ENCODE measurements around the gene CC2D1A. TPM values are rescaled to one million over a fixed set of nuclear protein-coding genes. Genes with fewer than 3 reads are reported as not detected.

CC2D1A gene
- total and polyA plus RNA-seq, 4 donors: 19.3 to 39.5 (median 29.4) TPM

GRCh38 chr19:13872339-13872694, 33.7 kb upstream of the CC2D1A start:
- Histone ChIP-seq H3K27me3 (ENCODE audit: control insufficient read depth in 3 of 3, insufficient read depth in 3 of 3, low read length in 2 of 3) (peaks cover 0 to 4% (median 0%) of the 10 kb centered on the region in 3 donors), H3K4me3 (no peak overlapping the region), H3K9ac (ENCODE audit: insufficient read depth in 1 of 2, low read length in 2 of 2) (no peak overlapping the region), H3K9me3 (ENCODE audit: control insufficient read depth in 4 of 4, insufficient read depth in 3 of 4, low read length in 3 of 4) (no peaks in the 10 kb centered on the region), H3K4me1 (ENCODE audit: control insufficient read depth in 5 of 5, insufficient read depth in 5 of 5, low read length in 5 of 5) (no peaks in the 10 kb centered on the region), H3K27ac (ENCODE audit: low read depth in 1 of 2, low read length in 1 of 2) (no peak overlapping the region), H3K36me3 (ENCODE audit: control insufficient read depth in 4 of 4, insufficient read depth in 4 of 4, low read length in 4 of 4) (no peaks in the 10 kb centered on the region)
- DNase-seq: no peak
- 47 to 49% methylated on average over 5 of the region's 5 CpGs for WGBS, 2 donors
- TF ChIP-seq, protein P1, sequence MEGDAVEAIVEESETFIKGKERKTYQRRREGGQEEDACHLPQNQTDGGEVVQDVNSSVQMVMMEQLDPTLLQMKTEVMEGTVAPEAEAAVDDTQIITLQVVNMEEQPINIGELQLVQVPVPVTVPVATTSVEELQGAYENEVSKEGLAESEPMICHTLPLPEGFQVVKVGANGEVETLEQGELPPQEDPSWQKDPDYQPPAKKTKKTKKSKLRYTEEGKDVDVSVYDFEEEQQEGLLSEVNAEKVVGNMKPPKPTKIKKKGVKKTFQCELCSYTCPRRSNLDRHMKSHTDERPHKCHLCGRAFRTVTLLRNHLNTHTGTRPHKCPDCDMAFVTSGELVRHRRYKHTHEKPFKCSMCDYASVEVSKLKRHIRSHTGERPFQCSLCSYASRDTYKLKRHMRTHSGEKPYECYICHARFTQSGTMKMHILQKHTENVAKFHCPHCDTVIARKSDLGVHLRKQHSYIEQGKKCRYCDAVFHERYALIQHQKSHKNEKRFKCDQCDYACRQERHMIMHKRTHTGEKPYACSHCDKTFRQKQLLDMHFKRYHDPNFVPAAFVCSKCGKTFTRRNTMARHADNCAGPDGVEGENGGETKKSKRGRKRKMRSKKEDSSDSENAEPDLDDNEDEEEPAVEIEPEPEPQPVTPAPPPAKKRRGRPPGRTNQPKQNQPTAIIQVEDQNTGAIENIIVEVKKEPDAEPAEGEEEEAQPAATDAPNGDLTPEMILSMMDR (IDR thresholded peaks at IDR 0.05; ENCODE audit: control extremely low read depth, extremely low read depth): no peak
- ATAC-seq (ENCODE audit: insufficient read depth, low FRiP score): no peak

GRCh38 chr19:13872695-13873389, 33.2 kb upstream of the CC2D1A start:
- H3K9me3 ChIP-seq (ENCODE audit: control insufficient read depth in 4 of 4, insufficient read depth in 3 of 4, low read length in 3 of 4): no peaks in the 10 kb centered on the region
- H3K4me3 ChIP-seq: no peak overlapping the region
- ATAC-seq (ENCODE audit: insufficient read depth, low FRiP score): peak; percentile 36
- no peak overlapping the region for H3K27ac ChIP-seq (ENCODE audit: low read depth in 1 of 2, low read length in 1 of 2)
- no peaks in the 10 kb centered on the region for H3K36me3 ChIP-seq (ENCODE audit: control insufficient read depth in 4 of 4, insufficient read depth in 4 of 4, low read length in 4 of 4)
- TF ChIP-seq, protein P1 (IDR thresholded peaks at IDR 0.05; ENCODE audit: control extremely low read depth, extremely low read depth): no peak
- H3K9ac ChIP-seq (ENCODE audit: insufficient read depth in 1 of 2, low read length in 2 of 2): no peak overlapping the region
- WGBS, 2 donors: 4 to 5% methylated on average over 40 to 45 of the region's 45 CpGs
- peak; percentile 51 to 62 (median 54) for DNase-seq
- H3K4me1 ChIP-seq (ENCODE audit: control insufficient read depth in 5 of 5, insufficient read depth in 5 of 5, low read length in 5 of 5): no peaks in the 10 kb centered on the region
- H3K27me3 ChIP-seq (ENCODE audit: control insufficient read depth in 3 of 3, insufficient read depth in 3 of 3, low read length in 2 of 3): peaks cover 0 to under 1% (median 0%) of the 10 kb centered on the region in 3 donors

DNA sequence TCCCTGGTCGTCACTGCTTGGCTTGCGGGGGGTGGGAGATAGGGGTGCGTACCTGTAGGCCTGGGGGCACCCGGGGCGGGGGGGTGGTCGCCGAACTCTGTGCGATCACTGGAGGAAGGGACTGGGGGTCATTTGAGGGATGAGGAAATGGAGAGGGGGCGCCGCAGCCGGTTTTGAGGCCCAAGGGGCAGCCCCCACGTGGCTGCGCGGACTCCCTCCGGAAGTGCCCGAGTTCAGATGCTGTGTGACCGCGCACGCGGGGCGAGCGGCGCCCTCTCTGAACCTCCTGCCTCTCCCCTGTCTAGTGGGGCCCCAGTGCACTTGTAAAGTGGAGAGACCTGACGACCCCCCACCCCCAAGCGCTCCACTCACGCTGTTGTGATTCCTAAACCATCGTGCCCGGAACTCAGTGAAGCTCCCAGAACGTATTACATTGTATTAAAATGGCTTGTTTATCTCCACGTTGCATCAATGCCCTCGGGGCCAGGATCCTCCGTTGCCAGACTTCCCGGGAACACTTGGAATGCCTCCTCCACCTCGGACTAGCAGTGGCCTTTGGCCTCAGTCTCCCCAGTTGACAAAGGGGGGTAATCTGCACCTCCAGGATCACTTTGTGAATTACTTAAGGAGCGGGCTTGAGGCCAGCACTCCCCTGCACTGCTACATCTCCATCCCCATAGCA, 32.0 kb upstream of the CC2D1A start:
- Histone ChIP-seq H3K4me1 (ENCODE audit: control insufficient read depth in 5 of 5, insufficient read depth in 5 of 5, low read length in 5 of 5) (no peaks in the 10 kb centered on the region), H3K27ac (ENCODE audit: low read depth in 1 of 2, low read length in 1 of 2) (no peak overlapping the region), H3K9ac (ENCODE audit: insufficient read depth in 1 of 2, low read length in 2 of 2) (no peak overlapping the region), H3K9me3 (ENCODE audit: control insufficient read depth in 4 of 4, insufficient read depth in 3 of 4, low read length in 3 of 4) (no peaks in the 10 kb centered on the region), H3K4me3 (no peak overlapping the region), H3K27me3 (ENCODE audit: control insufficient read depth in 3 of 3, insufficient read depth in 3 of 3, low read length in 2 of 3) (no peaks in the 10 kb centered on the region), H3K36me3 (ENCODE audit: control insufficient read depth in 4 of 4, insufficient read depth in 4 of 4, low read length in 4 of 4) (no peaks in the 10 kb centered on the region)
- ATAC-seq (ENCODE audit: insufficient read depth, low FRiP score): no peak
- TF ChIP-seq, protein P1 (IDR thresholded peaks at IDR 0.05; ENCODE audit: control extremely low read depth, extremely low read depth): no peak
- DNase-seq: no peak
- 64 to 68% methylated on average over 31 to 35 of the region's 35 CpGs for WGBS, 2 donors

Data from lung (tissue), 12 donors.